HG02678 (cell line): ENCODE data around the gene EML4.

Experiments used
- ATAC-seq: cut with Tn5 transposase; IDR thresholded peaks from one replicate; pipeline ENCODE4 v1.9.1; 2021; ENCODE audit warnings: mild to moderate bottlenecking, moderate library complexity; ENCODE audit not compliant: unreplicated experiment

Gene EML4

DNA sequence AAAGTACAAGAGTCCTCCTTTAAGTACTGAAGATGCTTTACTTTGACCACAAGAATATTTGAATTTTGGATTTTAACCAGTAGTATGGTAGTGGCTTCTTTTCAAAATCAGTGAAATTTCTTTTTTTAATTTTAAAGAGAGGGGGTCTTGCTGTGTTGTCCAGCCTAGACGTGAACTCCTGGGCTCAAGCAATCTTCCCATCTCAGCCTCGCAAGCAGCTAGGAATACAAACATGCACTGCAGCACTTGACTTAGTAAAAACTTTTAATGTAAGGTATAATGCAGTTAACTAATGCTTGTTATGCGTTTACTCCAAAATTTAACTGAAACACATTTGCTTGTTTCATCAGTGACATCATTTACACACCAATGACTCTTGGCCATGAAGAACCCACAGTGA is 49.6 kb downstream of the EML4 start:
- no peak for ATAC-seq

DNA sequence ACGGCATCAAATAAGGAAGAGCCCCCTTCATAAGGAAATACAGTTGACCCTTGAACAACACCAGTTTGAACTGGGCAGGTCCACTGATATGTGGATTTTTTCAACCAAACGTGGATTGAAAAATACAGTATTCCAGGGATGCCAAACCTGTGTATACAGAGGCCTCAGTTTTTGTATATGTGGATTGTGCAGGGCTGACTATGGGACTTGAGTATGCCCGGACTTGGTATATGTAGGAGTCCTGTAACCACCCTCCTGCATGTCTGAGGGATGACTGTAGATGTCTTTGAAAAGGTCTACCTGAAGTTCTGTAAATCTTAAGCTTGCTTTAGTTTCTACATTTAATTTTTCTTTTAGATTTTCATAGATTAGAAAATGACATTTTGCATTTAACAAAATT is 50.0 kb downstream of the EML4 start:
- no peak for ATAC-seq

DNA sequence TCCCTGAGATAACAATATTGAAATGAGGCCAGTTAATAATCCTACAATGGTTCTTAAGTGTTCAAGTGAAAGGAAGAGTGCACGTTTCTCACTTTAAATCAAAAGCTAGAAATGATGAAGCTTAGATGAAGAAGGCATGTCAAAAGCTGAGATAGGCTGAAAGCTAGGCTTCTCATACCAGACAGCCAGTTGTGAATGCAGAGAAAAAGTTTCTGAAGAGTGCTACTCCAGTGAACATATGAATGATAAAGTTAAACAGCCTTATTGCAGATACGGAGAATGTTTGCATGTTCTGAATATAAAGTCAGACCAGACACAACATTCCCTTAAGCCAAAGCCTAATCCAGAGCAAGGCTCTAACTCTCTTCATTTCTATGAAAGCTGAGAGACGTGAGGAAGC is 51.4 kb downstream of the EML4 start:
- no peak for ATAC-seq

DNA sequence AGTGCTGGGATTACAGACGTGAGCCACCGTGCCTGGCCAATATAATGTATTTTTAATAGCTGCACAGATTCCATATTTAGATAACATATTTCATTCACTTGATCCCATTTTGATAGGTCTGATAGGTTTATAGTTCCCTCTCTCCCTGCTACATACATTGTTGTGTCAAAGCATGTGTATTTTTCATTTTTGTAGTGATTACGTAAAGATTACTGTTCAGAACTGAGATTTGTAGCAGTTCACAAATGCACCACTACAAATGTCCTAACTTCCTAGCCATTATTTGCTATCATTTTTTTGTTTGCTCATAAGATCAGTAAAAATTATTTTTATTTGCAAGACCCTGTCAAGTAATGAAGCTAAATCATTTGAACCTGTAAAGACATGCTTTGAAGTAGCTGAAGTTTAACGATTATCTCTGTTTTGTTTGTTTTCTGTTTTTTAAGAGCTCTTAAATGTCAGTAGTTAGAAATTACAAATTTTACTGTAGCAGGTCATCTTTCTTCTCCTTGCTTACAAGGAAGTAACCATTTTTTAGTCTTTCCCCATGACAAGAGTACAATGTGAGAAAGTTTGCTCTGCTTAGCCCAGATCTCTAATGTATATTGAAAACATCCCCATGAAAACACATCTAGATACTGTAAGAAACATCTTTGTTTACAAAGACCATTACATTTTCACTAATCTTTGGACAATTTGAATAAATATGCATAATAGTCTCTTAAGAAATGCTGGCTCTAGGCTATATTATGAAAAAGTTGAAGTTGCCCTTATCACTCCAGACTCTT is 54.1 kb downstream of the EML4 start:
- ATAC-seq = no peak

DNA sequence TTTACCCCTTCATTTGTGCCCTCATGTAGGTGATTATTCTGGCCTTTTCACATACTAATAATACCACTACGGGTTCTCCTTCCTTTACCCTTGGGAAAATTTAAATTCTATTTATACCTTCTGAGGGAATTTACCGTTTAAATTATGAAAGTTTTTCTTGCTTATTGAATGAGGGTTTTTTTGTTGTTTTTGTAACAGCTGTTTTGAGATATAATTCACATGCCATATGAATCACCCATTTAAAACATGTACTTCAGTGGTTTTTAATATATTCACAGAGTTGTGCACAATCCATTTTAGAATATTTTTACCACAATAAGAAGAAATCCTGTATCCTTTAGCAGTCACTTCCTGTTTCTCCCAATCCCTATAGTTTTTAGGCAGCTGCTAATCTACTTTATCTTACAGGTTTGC is 54.7 kb downstream of the EML4 start:
- no peak for ATAC-seq

DNA sequence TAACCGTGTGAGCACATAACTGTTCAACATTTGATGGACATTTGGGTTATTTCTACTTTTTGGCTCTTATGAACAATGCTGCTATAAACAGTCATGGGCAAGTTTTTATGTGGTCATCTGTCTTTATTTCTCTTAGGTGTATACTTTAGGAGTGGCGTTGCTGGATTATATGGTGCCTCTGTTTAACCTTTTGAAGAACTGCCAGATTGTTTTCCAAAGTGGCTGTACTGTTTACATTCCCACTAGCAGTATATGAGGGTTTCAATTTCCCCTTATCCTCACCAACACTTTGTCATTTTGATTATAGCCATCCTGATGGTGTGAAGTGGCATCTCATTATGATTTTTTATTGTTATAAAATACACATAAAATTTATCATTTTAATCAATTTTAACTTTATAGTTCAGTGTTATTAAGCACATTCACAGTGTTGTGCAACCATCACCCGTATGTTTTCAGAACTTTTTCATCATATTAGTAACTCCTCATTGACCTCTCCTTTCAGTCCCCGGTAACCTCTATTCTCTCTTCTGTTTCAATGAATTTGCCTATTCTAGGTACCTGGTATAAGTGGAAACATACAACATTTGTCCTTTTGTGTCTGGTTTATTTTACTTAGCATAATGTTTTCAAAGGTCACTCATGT is 55.4 kb downstream of the EML4 start:
- ATAC-seq = no peak

DNA sequence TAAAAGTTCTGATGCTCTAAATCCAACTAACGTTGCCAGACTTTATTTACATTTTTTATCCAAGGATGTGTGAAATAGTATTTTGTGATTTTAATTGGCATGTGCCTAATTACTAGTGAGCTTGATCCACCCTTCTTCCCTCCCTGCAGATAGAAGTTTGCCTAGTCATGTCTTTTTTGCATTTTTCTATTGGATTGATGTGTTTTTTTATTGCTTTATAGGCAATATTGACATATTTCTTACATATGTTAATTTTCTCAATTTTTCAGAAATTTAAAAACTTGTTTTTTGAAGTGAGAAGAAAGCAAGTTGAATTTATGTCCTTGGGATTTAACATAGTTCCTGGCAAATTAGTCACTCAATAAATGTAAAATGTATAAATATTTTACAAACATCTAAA is 56.4 kb downstream of the EML4 start:
- no peak for ATAC-seq

DNA sequence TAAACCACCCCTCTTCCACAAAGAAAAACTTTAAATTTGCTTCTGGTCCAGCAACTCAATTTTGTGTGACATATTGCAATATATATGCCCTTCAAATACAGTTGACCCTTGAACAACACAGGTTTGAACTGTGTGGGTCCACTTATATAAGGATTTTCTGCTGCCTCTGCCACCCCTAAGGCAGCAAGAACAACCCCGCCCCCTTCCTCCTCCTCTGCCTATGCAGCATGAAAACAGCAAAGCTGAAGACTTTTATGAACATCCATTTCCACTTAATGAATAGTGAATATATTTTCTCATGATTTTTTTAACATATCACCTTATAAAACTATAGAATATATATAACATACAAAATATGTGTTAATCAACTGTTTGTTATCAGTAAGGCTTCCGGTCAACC is 58.3 kb downstream of the EML4 start:
- ATAC-seq = no peak

DNA sequence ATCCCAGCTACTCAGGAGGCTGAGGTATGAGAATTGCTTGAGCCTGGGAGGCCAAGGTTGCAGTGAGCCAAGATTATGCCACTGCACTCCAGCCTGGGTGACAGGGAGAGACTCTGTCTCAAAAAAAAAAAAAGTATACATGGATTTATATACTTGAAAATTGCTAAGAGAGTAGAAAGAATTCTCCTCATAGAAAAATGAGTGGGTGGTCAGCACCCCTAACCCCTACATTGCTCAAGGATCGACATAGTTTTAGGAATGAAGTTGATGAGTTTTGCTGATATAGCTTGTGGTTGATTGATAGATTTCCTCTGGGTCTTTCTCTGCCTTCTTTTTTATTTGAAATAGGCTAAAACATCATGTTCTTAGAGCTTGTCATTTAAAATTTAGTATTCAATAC is 58.9 kb downstream of the EML4 start:
- ATAC-seq = no peak

DNA sequence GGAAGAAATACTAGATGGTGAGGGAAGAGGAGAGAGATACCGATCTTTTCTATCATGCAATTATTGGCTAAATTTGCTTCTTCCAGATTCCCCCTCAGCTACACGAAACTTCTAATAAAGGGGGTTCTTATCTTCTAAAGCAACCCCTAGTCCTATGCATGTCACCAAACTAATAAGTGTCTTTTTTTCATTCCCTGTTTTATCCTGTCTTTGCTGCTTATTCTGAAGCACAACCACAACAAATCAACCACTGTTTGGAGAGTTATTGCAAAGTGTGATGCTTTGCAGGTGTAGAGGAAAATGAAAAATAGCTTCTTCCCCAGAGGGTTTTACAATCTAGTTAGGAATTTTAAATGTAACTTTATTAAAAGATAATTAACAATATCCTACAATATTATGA is 60.8 kb downstream of the EML4 start:
- ATAC-seq = no peak

DNA sequence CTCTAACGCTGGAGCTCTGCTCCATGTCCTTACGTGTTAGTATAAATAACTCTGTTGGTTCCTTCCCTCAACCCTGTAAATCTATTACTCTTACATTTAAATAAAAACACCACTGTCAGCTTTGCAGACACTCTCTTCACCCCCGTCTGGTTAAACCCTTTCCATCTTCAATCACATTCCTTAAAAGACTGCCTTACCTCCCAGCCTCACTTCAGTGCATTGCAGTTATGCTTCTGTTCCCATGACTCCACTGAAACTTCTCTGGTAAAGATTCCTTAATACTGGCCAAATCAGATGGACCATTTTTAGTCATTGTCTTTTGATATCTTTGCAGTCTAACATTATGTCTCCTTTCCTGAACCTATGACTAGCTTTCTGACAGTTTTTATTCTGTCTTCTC is 61.7 kb downstream of the EML4 start:
- no peak for ATAC-seq

DNA sequence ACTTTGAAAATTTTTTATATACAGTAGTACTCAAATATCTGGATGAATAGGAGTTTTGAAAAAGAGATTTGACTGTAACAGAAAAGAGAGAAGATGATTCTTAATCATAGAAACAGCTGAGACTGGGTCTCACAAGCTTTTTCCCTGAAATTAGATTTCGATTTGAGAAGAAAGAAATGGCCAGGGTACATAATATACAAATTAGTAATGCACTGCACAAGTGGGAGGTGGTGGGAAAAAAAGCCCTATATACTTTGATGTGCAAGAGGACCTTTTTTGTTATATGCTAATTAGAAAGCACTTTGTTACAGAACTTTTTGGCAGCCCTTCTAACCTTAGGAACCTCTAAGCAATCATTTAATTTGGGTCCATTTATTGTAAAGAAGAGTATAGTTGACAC is 62.9 kb downstream of the EML4 start:
- ATAC-seq = no peak

DNA sequence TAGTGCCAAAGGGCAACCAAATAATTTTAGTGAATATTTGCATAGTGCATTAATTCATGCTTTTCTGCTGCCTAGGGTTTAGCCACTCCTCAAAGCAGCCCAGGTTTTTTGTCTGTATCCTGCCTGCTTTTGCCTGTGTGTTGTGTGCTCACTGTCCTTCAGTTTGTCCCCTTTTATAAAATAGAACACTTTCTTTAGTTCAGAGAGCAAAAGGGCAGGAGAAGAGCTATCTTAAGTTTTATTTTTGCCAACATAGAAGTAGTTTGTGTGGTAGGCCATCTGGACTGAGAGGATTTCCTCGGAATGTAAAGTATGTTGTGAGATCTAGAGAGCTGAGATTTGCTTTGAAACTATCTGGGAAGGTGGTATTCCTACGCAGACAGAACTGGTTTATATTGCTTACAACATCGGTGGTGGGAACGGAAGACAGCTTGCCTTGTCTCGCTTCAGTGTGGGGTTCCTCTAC is 64.9 kb downstream of the EML4 start:
- no peak for ATAC-seq

DNA sequence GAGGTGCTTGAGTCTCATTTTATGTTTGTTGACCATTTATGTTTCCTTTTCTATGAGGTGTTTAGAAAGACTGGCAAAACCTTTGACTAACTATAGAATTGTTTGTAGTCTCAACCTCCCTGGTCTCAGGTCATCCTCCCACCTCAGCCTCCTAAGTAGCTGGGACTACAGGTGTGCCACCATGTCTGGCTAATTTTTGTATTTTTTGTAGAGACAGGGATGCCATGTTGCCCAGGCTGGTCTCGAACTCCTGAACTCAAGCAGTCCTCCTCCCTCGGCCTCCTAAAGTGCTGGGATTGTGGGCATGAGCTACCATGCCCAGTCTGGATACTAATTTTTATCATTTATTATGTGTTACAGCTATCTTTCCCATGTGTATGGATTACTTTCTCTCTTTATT is 67.8 kb downstream of the EML4 start:
- ATAC-seq = no peak

DNA sequence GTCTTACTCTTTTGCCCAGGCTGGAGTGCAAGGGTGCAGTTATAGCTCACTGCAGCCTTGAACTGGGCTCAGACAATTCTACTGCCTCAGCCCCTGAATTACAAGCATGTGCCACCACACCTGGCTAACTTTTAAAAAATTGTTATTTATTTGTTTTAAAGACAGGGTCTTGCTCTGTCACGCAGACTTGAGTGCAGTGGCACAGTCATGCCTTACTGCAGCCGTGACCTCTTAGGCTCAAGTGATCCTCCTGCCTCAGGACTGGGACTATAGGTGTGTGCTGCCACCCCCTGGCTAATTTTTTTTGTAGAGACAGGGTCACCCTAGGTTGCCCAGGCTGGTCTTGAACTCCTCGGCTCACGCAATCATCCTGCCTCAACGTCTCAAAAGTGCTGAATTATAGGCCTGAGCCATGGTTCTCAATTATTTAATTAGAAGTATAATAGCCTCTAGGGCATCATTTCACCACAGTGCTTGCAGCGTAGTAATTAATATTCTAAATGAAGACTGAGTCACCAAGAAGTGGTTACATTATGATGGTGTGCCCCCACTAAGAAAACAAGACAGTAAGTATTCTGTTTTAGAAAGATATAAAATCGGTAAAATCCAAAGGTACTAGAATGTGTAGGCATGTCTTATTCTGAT is 69.6 kb downstream of the EML4 start:
- ATAC-seq = peak; percentile 85

DNA sequence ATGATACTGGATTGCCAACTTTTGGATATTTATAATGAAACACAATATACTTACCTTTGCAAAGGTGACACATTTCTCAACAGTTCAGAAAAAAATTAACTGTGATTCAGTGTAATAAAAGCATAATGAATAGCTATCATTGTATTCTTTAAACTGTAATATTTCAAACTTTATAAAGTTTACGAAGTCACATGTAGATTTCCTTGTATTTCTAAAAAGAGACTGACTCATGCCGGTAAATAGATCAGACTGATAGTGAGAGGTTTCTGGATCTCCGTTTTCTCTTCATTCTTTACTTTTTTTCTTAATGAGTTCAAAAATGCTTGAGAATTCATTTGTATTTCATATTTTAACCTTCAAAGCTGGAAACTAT is 70.1 kb downstream of the EML4 start:
- ATAC-seq = no peak

DNA sequence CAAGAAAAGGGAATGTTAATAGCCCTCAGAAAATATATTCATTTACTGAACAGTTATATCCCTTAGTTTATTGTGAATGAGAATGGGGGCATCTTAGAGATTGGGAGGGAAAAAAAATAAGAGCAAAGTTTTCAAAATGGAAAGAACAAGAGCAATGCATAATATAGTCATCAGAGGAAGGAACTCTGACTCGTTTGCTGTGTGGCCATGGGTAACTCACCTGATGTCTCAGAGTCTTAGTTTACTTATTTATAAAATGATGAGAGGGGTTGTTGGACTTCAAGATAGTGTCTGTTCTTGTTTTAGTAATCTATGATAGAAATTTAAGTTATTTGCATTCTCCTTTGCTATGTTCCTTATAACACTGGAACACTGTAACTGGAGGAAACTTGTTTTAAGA is 70.7 kb downstream of the EML4 start:
- no peak for ATAC-seq

DNA sequence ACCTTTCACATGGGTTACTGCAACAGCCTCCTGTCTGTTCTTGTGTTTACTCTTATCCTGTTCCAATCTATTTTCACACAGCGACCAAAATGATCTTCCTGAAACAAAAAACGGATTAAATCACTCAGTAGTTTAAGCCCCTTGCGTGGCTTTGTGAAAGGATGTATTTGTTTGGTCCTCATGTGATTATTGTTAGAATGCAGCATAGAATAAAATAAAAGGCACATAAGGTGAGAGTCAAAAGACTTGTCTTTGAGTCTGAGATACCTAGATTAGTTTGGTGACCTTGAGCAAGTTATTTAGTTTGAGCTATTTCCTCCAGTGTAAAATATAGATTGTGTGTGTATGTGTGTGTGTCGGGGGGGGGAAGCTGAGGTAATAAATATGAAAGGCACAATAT is 72.4 kb downstream of the EML4 start:
- no peak for ATAC-seq

DNA sequence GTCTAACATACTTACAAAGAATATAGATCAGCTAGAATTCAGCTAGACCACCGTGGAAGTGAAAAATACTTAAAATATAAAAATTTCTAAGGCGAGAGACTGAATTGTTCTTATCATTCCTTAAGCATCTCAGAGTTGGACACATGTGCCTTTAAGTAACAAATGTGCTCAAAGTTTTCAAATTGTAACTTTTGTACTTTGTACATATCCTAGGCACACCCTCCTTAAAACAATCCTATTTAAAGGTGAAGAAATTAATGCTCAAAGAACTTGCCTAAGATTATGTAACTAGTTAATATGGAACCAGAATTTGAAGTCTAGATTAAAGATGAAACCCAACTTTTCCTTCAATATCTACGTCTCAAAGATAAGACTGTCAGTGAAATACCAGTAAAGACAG is 74.1 kb downstream of the EML4 start:
- no peak for ATAC-seq

DNA sequence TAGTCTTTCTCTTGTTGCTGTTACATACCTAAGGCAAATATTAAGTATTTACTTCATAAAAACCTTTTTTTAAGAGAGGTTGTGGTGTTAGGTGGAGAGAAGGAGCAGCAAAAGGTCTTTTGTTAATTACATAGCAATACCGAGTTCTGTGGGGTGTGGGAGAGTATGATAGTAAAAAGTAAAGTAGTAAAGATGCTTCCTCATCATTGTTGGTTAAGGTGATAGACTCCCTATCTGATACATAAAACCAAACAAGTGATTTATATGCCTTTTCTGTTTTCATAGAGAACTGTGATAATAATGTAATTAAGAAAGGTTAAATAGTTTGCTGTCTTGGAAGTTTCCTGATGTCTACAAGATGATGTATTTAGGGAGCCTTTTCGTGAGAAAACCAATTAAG is 75.4 kb downstream of the EML4 start:
- no peak for ATAC-seq

DNA sequence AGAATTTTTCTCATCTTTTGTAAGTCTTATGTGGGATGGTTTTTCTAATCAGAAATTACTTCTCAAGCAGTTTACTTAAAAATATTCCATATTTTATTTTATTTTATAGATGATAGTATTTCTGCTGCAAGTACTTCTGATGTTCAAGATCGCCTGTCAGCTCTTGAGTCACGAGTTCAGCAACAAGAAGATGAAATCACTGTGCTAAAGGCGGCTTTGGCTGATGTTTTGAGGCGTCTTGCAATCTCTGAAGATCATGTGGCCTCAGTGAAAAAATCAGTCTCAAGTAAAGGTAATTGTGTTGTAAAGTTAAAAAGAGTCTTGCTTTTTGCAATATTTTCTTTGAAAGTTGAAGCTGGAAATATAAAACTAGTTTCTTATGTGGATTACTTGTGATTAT is 76.2 kb downstream of the EML4 start:
- no peak for ATAC-seq

DNA sequence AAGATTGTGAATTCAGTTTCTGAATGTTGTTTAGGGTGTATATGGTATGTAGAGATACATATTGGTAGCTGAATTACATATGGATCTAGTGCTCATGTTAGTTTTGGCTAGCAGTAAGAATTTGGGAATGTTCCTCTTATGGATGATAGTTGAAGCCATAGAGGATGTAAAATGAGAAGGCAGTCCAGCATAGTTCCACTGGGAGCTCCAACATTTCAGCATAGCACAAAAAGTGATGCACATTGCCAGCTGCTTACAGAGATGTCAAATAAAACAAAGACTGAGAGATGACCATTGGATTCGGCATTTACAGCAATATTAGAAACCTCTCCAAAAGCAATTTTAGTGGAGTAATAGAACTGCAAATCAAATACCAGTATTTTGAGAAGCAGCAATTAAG is 77.4 kb downstream of the EML4 start:
- no peak for ATAC-seq
